Activated CD8-positive, alpha-beta memory T cell treated with anti-CD3 and anti-CD28 coated beads, Interleukin-2, amount 50 U/mL, for 48 hours (primary cell): Measurements from ENCODE around the gene TNFAIP8.

Source experiments
- DNase-seq: peaks from one replicate; pipeline ENCODE4 v3.0.0-alpha.2; 2020

Gene TNFAIP8

GRCh38 chr5:119355685-119356611 is at the start of gene TNFAIP8:
TSS of gene TNFAIP8 (plus strand) at chr5:119356019. CDS start at chr5:119356091, 72 bp downstream.
- DNase-seq: peak; percentile 86

- DNase-seq: no peak
Observed at GRCh38 chr5:119307170-119307569, 48.6 kb upstream of the TNFAIP8 start.

GRCh38 chr5:119309326-119309725 is 46.5 kb upstream of the TNFAIP8 start:
- DNase-seq: no peak

GRCh38 chr5:119311688-119312087 is 44.1 kb upstream of the TNFAIP8 start:
- no peak for DNase-seq

- no peak for DNase-seq
Observed at GRCh38 chr5:119312403-119312802, 43.4 kb upstream of the TNFAIP8 start.

GRCh38 chr5:119313197-119313596 is 42.6 kb upstream of the TNFAIP8 start:
- no peak for DNase-seq

DNA sequence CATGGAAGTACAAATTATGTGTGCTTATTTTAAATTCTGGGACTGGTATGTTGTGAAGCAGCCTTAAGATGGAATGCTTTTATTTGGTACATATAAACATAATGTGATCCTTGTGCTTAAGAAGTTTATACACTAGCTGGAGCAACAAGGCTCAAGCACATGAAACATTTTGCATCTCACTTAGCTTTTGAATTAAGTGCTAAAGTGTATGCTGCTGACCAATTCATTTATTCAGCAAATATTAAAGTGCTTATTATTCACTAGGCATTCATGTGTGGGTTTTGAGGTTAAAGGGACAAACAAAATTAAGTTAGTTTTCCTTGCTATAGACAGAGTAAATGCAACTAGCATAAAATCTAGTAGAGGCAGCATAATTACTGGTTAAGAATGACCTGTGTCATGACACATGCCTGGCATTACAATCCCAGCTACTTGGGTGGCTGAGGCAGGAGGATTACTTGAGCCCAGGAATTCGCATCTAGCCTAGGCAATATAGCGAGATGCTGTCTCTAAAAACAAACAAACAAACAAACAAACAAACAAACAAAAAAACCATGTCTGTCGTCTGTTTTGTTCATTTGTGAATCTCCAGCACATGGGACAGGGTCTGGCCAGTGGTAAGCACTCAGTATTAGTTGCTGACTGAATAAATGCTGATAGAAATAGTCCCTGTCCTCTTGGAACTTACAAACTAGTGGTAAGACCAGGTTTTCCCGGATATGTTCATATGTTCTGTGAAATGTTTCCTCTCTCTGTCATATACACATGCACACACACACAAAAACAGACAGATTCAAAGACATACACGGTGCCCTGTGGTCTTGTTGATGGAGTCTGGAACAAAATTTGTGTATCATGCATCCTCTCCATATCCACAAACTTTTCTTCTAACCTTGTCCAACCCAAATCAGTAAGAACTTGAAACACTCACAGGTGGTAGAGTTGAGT is 41.9 kb upstream of the TNFAIP8 start:
- DNase-seq: no peak

DNA sequence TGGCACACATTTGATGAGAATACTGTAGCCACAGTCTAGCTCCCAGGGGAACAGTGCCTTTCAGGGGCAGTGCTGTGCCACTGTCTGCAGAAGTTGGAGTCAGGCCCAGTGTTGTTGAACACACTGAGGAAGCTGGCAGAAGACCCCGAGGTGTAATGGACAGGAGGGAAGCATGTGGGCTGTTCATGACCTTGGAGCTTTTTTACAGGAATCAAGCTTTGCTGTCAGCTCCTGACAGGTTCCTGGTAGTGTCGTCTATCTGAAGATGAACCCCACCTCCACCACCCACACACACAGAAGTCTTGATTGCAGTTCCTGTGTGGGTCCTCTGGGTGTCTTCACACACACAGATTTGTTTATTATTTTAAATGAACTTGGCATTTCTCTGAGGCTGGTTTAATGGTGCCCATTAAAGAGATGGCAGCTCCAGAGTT is 40.3 kb upstream of the TNFAIP8 start:
- DNase-seq: no peak

DNA sequence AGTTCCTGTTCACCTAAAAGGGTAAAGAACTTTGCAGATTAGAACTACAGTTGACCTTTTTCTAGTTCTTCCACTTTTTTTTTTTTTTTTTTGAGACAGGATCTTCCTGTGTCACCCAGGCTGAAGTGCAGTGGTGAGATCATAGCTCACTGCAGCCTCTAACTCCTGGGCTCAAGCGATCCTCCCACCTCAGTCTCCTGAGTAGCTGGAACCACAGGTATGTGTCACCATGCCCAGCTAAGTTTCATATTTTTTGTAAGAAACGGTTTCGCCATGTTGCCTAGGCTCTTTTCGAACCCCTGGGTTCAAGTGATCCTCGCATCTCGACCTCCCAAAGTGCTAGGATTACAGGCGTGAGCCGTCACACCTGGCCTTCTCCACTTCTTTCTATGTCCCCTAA is 39.7 kb upstream of the TNFAIP8 start:
- DNase-seq: no peak

GRCh38 chr5:119316906-119317305 is 38.9 kb upstream of the TNFAIP8 start:
- no peak for DNase-seq

- DNase-seq: peak; percentile 59
Observed at GRCh38 chr5:119318256-119318894, 37.4 kb upstream of the TNFAIP8 start.

GRCh38 chr5:119319401-119319800 is 36.4 kb upstream of the TNFAIP8 start:
- no peak for DNase-seq

DNA sequence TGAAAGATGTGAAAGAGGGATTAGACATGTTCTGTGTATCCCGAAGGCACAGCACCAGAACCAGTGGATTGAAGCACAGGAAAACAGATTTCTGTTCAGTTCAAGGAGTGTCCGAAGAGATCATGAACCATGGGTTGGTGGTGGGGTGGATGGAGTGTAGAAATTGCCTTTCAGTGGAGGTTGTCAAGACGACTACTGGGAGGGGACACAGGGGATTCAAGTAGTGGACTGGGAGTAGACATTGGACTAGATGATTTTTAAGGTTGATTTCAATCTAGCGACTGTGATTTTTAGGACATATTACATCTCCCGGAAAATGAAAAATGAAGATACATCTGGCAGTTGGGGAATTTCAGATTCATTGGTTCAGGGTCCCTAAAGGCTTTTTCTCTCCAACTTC is 35.9 kb upstream of the TNFAIP8 start:
- no peak for DNase-seq

- peak; percentile 46 for DNase-seq
Observed at GRCh38 chr5:119321569-119322311, 34.1 kb upstream of the TNFAIP8 start.

- DNase-seq: peak; percentile 39
Observed at GRCh38 chr5:119322312-119322947, 33.4 kb upstream of the TNFAIP8 start.

DNA sequence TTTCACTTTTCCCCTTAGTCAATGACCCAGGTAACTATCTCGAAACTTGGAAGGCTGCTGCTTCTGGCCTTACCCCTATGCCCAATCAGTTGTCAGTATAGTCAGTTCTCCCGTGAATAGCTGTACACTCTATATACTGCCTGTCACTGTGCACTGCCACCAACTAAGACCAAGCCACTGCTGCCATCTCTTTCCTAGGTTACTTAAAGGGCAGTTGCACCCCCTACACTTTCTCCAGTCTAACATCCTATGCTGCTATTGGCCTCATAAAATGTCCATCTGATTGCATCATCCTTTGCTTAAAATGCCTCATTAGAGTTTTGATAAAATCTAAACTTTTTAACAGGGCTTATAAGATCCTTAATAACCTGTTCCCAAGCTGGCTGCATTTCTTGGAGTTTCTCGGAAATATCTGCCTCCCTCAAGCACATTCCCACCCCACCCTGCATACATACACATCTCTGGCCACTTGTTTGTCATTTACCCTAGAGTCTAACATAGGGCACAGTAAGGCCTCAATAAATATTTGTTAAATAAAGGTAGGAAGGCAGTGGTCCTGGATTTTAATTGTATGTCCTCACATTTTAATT is 32.8 kb upstream of the TNFAIP8 start:
- peak; percentile 49 for DNase-seq

DNA sequence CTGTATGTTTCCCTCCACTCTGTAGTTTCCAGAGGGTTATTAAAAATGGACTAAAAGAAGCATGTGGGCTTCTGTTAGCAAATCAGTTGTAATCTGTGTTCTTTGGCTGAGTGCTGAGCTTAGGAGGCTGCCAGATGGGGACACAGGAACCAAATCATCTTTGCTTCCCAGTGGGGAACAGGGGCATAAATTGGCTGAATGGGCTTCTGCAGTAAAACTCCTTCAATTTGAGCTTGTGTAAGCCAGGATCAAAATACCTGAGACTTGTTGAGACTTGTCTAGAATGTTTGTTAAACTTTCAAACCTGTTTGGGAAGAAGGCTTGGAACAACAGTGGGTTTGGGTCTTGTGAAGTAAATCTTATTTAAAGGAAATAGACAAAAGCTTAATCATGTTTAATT is 32.2 kb upstream of the TNFAIP8 start:
- peak; percentile 40 for DNase-seq

- DNase-seq: no peak
Observed at GRCh38 chr5:119324842-119325241, 31.0 kb upstream of the TNFAIP8 start.

DNA sequence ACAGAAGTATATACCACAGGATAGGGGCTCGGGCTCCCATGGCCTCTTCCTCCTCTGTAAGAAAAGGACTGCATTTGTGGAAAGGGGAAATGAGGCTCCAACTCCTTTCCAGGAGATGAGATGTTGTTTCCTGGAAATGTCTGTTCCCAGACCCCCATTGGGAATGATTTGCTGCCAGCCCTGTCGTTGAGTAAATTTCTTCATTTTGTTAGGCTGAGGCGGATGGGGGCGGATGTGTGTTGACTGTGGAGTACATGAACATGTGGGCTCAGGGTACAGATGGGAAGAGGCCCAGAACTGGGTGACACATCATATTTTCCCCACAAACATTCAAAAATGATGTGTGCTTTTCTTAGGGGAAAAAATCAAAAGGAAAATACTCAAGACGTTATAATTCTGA is 28.8 kb upstream of the TNFAIP8 start:
- DNase-seq: no peak

DNA sequence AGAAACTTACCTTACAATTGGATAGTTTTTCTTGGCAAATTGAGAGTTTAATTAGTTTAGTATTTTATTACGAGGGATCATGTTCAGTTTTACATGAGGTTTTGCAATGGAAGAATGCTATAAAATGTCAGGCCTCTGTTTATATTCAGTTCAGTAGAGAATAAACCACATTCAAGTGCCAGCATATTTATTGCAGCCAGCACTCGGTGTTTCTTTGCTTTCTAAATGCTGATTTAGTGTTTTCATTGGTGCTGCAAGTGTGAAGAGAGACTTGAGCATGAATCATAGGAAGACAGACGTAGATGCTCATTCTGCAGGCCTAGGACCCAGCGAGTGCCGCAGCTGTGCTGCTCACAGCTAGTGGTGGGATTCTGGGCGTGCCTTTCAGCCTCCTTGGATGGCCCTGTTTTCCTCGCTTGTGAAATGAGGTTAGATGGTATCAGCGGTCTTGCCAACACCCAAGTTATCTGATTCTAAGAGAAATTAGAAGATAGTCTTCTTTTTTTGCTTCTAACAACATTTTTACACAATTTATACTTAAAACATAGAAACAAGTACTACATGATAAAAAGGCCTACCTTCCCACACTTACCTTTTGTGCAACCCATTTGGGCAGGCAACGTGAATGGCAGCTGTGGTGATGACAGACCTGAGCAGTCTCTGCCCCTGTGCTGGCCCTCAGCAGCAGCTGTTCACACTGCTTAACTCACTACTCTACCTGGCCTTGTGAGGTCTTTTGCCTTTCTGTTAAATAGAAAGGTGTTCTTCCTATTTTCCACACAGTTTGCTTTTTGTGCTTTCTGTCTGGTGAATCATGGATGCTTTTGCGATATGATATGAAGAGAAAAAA is 26.8 kb upstream of the TNFAIP8 start:
- peak; percentile 77 for DNase-seq
